ENCODE results near the gene CHL1. TPM values are rescaled to one million over a fixed set of nuclear protein-coding genes. Genes with fewer than 3 reads are reported as not detected.

The CHL1 gene
- total RNA-seq, 1 donor from 2014 or later: 20.2 TPM

DNA sequence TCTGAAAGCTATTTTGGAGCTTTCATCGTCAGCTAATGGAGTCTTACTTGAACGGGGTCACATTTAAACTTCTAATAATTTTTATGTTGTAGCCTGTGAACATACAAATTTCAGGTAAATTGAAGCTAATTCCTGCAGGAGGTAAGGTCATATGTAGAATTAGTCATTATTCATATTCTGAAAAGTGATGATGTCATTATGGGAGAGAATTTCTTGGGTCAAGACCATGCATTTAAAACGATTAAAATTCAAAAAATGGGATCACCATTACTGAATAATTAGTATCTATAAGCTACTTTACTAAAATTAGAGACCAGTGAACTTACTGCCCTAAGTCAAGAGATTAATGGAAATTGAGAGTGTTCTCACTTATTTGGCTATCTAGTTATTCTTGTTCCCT lies 120.4 kb downstream of the CHL1 start:
- DNase-seq (no peak), ATAC-seq (no peak)
- H3K9me3 ChIP-seq: no peaks in the 10 kb centered on the region
- intact Hi-C loops (cut with DNase I): no loop called here
- no peaks in the 10 kb centered on the region for H3K36me3 ChIP-seq
- H3K27ac ChIP-seq: no peak overlapping the region
- H3K27me3 ChIP-seq (ENCODE audit: low read depth): no peaks in the 10 kb centered on the region
- TF ChIP-seq, protein P1, sequence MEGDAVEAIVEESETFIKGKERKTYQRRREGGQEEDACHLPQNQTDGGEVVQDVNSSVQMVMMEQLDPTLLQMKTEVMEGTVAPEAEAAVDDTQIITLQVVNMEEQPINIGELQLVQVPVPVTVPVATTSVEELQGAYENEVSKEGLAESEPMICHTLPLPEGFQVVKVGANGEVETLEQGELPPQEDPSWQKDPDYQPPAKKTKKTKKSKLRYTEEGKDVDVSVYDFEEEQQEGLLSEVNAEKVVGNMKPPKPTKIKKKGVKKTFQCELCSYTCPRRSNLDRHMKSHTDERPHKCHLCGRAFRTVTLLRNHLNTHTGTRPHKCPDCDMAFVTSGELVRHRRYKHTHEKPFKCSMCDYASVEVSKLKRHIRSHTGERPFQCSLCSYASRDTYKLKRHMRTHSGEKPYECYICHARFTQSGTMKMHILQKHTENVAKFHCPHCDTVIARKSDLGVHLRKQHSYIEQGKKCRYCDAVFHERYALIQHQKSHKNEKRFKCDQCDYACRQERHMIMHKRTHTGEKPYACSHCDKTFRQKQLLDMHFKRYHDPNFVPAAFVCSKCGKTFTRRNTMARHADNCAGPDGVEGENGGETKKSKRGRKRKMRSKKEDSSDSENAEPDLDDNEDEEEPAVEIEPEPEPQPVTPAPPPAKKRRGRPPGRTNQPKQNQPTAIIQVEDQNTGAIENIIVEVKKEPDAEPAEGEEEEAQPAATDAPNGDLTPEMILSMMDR (IDR thresholded peaks at IDR 0.05): no peak
- no peak overlapping the region for H3K4me3 ChIP-seq
- H3K4me1 ChIP-seq: no peaks in the 10 kb centered on the region

DNA sequence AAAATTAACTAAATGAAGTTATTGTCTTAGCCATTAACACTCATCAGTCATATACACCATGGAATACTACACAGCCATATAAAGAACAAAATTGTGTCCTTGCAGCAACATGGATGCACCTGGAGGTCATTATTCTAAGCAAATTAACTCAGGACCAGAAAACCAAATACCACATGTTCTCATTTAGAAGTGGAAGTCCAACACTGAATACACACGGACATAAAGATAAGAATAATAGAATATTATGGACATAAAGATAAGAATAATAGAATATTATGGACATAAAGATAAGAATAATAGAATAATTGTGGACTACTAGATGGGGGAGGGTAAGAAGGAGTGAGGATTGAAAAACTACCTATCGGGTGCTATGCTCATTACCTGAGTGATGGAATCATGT lies 122.3 kb downstream of the CHL1 start:
- intact Hi-C loops (cut with DNase I): no loop called here
- ATAC-seq (no peak), DNase-seq (no peak)
- TF ChIP-seq, protein P1 (IDR thresholded peaks at IDR 0.05): no peak
- Histone ChIP-seq H3K36me3 (no peaks in the 10 kb centered on the region), H3K4me3 (no peak overlapping the region), H3K27ac (no peak overlapping the region), H3K9me3 (no peaks in the 10 kb centered on the region), H3K27me3 (ENCODE audit: low read depth) (no peaks in the 10 kb centered on the region), H3K4me1 (no peaks in the 10 kb centered on the region)

DNA sequence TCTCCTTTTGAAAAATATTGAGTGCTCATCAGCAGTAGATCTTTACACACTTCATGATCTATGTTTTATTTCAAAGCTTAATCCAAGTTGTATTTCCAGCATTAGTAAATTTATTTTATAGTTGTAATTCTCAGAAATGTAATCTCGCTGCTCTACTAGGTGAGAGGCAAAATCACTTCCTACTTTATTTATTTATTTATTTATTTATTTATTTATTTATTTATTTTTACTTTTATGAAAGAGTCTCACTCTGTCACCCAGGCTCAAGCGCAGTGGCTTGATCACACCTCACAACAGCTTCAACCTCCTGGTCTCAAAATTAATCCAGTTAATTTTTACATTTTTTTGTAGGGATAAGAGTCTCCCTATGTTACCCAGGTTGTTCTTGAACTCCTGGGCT lies 127.9 kb downstream of the CHL1 start:
- ATAC-seq: no peak
- TF ChIP-seq, protein P1 (IDR thresholded peaks at IDR 0.05): no peak
- no peak overlapping the region for H3K27ac ChIP-seq

GRCh38 chr3:325495-325894 lies 128.9 kb downstream of the CHL1 start:
- H3K36me3 ChIP-seq: no peaks in the 10 kb centered on the region
- H3K9me3 ChIP-seq: no peaks in the 10 kb centered on the region
- ATAC-seq: no peak
- TF ChIP-seq, protein P1 (IDR thresholded peaks at IDR 0.05): no peak
- DNase-seq: no peak
- H3K27me3 ChIP-seq (ENCODE audit: low read depth): no peaks in the 10 kb centered on the region
- H3K4me3 ChIP-seq: no peak overlapping the region
- intact Hi-C loops (cut with DNase I): no loop called here
- H3K4me1 ChIP-seq: no peaks in the 10 kb centered on the region
- no peak overlapping the region for H3K27ac ChIP-seq

More for the DNA sequence above, 127.9 kb downstream of the CHL1 start:
- intact Hi-C loops (cut with DNase I): no loop called here
- no peaks in the 10 kb centered on the region for H3K27me3 ChIP-seq (ENCODE audit: low read depth)
- DNase-seq: no peak
- H3K36me3 ChIP-seq: no peaks in the 10 kb centered on the region
- no peaks in the 10 kb centered on the region for H3K9me3 ChIP-seq
- H3K4me3 ChIP-seq: no peak overlapping the region
- H3K4me1 ChIP-seq: no peaks in the 10 kb centered on the region

- TF ChIP-seq, protein P1 (IDR thresholded peaks at IDR 0.05): no peak
- ATAC-seq (no peak), DNase-seq (no peak)
- H3K27me3 ChIP-seq (ENCODE audit: low read depth): no peaks in the 10 kb centered on the region
- intact Hi-C loops (cut with DNase I): no loop called here
- no peaks in the 10 kb centered on the region for H3K4me1 ChIP-seq
- no peaks in the 10 kb centered on the region for H3K36me3 ChIP-seq
- no peak overlapping the region for H3K4me3 ChIP-seq
- H3K27ac ChIP-seq: no peak overlapping the region
- H3K9me3 ChIP-seq: no peaks in the 10 kb centered on the region
Observed at GRCh38 chr3:330494-331115, 134.0 kb downstream of the CHL1 start.
